ENCODE data around the gene FAM124B.

FAM124B gene

DNA sequence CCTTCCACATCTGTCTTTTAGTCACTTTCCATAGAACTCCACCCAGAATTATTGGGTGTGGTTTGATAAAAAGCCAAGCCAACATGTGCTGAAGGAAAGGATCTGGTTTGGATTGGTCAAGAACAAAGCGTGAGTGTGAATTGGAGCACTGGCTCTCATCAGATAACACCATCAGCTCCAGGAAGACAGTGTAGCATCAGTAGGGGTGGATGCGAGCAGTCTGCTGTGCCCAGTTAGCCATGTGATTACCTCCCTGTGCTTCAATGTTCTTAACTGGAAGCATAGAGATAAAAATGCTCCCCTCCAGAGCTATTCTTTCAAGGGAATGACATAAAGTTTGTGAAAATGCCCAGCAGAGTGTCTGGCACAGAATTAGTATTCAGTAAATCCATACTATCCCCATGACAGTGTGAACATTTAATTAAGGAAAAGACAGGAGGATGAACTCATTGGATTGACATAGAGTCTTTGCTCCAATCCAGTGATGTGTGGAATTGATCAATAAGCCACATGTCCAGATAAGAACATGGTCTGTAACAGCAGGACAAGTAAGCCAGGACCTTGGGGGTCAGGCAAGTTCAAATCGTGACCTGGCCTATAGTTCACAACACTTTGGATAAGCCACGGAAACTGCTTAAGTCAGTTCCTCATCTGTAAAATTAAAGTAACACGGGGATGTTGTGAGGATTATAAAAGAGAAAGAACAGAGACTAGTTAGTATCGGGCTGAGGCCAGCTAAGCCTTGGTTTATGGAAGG lies 68.0 kb downstream of the FAM124B start:
- no peak for DNase-seq

DNA sequence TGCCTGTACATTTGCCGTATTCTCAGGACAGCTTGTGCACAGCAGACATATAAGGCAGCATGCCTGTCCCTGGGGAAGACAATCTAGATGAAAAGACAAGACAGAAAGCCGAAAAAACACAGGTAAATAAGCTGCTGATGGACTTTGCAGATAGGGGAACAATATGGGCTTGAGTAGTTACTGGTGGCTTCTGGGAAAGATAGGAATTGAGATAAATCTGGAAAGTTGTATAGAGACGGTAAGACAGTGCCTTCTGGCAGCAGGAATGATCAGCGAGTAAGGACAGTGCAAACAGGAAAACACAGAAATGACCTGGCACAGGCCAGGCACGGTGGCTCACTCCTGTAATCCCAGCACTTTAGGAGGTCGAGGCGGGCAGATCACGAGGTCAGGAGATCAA lies 70.2 kb downstream of the FAM124B start:
- DNase-seq, result no peak

DNA sequence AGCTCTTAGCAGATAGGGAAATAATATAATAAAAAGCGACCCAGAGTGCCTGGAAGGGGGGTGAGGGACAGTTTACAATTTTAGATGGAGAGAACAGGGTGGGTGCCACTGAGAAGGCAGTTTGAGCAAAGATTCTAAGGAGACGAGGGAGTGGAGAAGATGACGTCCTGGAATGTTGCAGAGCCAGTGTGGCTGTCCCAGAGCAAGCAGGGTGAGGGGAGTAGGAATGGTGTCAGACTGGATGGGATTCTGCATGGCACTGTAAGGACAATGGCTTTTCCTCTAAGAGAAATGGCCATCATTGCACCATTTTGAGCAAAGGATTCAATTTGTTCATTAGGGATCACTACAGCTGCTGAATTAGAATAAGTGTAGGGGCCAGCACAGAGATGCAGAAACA lies 73.1 kb downstream of the FAM124B start:
- no peak for DNase-seq
